Neutrophil (primary cell): ENCODE data around the gene FES.
A peak's percentile ranks its signal among the peaks of the same experiment; 100 is the strongest.

Source experiments
- H3K27ac ChIP-seq: fragments of 200-600 bp; sonication (generic); 2 replicates; pipeline ENCODE4 v1.5.1; 2016; ENCODE audit warnings: mild to moderate bottlenecking, moderate library complexity
- H3K27me3 ChIP-seq: fragments of 200-600 bp; sonication (generic); 2 replicates; pipeline ENCODE4 v1.6.0; 2016; ENCODE audit warnings: mild to moderate bottlenecking
- H3K36me3 ChIP-seq: fragments of 200-600 bp; sonication (generic); 2 replicates; pipeline ENCODE4 v1.5.1; 2017
- H3K4me1 ChIP-seq, 2 experiments: fragments of 200-600 bp in 1 of 2; sonication (generic) in 1 of 2; 1 replicate in 1 of 2; 2 replicates in 1 of 2; pipeline versions ENCODE4 v1.5.1 to v1.6.1; 2013 to 2016; ENCODE audit warnings: low read depth in 1 of 2, low read length in 1 of 2, mild to moderate bottlenecking in 1 of 2, moderate library complexity in 1 of 2; ENCODE audit not compliant: control insufficient read depth in 1 of 2, insufficient read depth in 1 of 2
- H3K4me3 ChIP-seq, 2 experiments: fragments of 200-600 bp in 1 of 2; sonication (generic) in 1 of 2; 1 replicate in 1 of 2; 2 replicates in 1 of 2; pipeline ENCODE4 v1.5.1; 2013 to 2016; ENCODE audit warnings: low read depth in 1 of 2, low read length in 1 of 2, mild to moderate bottlenecking in 1 of 2, moderate library complexity in 1 of 2
- H3K9me3 ChIP-seq: fragments of 200-600 bp; sonication (generic); 2 replicates; pipeline ENCODE4 v1.5.1; 2016
- TF ChIP-seq, protein P1 (sequence below): fragments of 200-600 bp; sonication (generic); IDR thresholded peaks from 2 replicates; pipeline ENCODE4 v1.5.1; 2016; ENCODE audit warnings: antibody characterized with exemption

FES gene

GRCh38 chr15:90866800-90867199 lies 17.5 kb upstream of the FES start:
- H3K27me3 ChIP-seq = no peaks in the 10 kb centered on the region
- no peaks in the 10 kb centered on the region for H3K9me3 ChIP-seq
- no peaks in the 10 kb centered on the region for H3K36me3 ChIP-seq
- no peak overlapping the region for H3K4me3 ChIP-seq
- peaks cover 51 to 63% of the 10 kb centered on the region in 2 experiments for H3K4me1 ChIP-seq
- TF ChIP-seq, protein P1, sequence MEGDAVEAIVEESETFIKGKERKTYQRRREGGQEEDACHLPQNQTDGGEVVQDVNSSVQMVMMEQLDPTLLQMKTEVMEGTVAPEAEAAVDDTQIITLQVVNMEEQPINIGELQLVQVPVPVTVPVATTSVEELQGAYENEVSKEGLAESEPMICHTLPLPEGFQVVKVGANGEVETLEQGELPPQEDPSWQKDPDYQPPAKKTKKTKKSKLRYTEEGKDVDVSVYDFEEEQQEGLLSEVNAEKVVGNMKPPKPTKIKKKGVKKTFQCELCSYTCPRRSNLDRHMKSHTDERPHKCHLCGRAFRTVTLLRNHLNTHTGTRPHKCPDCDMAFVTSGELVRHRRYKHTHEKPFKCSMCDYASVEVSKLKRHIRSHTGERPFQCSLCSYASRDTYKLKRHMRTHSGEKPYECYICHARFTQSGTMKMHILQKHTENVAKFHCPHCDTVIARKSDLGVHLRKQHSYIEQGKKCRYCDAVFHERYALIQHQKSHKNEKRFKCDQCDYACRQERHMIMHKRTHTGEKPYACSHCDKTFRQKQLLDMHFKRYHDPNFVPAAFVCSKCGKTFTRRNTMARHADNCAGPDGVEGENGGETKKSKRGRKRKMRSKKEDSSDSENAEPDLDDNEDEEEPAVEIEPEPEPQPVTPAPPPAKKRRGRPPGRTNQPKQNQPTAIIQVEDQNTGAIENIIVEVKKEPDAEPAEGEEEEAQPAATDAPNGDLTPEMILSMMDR = no peak
- H3K27ac ChIP-seq = peak overlapping the region; percentile 23

- Histone ChIP-seq H3K27me3 (no peaks in the 10 kb centered on the region), H3K27ac (peak within 1 kb of the TSS; percentile 93), H3K4me3 (peak within 1 kb of the TSS in 1 of 2 experiments; percentile 90), H3K36me3 (no peaks in the 10 kb centered on the region), H3K9me3 (no peaks in the 10 kb centered on the region), H3K4me1 (peaks cover 47 to 59% of the 10 kb centered on the region in 2 experiments)
- TF ChIP-seq, protein P1 = no peak
Measured at GRCh38 chr15:90868261-90868689, 16.0 kb upstream of the FES start, which contains the start of gene FURIN. TSS of gene FURIN (plus strand) at chr15:90868588. CDS start at chr15:90875741, 7,153 bp downstream.

- TF ChIP-seq, protein P1 = no peak
Measured at GRCh38 chr15:90869140-90869541, 15.2 kb upstream of the FES start.

DNA sequence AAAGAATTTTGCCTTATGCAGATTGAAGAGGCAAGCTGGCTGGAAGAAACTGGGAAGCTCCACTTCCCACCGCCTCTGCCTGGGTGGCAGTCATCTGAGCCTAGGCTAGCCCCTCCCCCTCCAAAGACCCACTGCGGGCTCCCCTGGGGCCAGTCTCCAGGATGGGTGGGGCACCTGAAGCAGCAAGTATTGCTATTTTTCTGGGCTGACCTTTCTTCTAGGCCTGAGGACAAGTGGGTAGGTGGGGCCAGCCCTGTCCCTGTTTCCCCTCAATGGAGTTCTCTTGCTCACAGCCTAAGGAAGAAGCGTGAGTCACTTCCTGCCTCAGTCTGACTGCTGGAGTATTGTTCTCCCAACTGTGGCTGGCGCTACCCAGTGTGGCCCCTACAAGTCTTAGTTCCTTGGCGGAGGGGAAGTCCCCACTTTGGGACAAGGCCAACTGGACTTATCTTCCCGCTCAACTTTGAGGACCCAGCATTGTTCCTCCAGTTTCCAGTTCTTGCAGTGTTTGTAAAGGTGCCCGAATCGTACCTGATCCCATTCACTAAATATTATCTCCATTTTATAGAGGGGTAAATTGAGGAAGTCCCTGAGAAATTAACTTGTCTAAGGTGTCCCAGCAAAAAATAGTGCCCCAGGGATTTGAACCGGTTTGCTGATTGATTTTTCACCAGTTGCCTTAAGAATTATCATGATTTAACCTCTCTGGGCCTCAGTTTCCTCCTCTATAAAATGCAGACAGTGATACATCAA lies 14.5 kb upstream of the FES start:
- TF ChIP-seq, protein P1 = no peak
- Histone ChIP-seq H3K9me3 (no peaks in the 10 kb centered on the region), H3K36me3 (no peaks in the 10 kb centered on the region), H3K27me3 (no peaks in the 10 kb centered on the region), H3K4me1 (peaks cover 46 to 58% of the 10 kb centered on the region in 2 experiments), H3K27ac (peak overlapping the region; percentile 93), H3K4me3 (peak overlapping the region; percentile 78 to 90)

More at GRCh38 chr15:90869140-90869541, 15.2 kb upstream of the FES start:
- Histone ChIP-seq H3K36me3 (no peaks in the 10 kb centered on the region), H3K4me3 (peak overlapping the region in 1 of 2 experiments; percentile 90), H3K4me1 (peaks cover 47 to 59% of the 10 kb centered on the region in 2 experiments), H3K27ac (peak overlapping the region; percentile 93), H3K9me3 (no peaks in the 10 kb centered on the region), H3K27me3 (no peaks in the 10 kb centered on the region)

DNA sequence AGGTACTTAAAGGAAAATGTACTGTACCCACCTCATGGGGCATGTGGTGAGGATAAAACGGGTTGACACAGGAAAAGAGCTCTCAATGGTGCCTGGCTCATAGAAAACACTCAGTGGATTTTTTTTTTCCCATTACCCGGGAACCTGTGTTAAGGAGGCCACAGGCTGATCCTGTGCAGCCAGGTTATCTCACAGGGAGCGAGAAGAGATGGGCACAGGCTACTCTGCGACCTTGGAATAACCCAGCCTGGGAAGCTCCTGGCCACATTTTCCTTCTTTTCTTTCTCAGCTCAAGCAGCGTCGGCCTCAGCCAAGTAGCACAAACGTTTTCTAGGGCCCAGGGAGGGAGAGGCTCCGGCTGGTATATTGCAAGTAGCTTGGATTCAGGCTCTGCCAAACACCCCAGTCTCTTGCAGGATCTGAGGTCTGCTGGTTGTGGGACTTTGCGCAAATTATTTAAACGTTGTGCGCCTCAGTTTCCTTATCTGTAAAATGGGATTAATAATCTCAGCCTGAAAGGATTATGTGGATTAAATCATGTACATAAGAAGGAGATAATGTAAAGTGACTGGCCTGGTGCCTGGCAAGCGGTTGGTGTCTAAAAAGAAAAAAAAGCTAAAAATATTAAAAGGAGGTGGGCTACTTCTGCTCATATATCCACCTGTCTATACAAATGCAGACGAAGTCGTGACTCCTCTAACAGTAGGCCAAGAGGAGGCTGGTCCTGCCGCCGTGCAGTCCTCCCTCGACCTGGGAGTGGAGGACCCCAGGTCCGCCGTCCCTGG lies 13.8 kb upstream of the FES start:
- Histone ChIP-seq H3K36me3 (peaks cover 5% of the 10 kb centered on the region), H3K27ac (peak overlapping the region; percentile 93), H3K27me3 (no peaks in the 10 kb centered on the region), H3K9me3 (no peaks in the 10 kb centered on the region), H3K4me3 (peak overlapping the region; percentile 78 to 90), H3K4me1 (peaks cover 46 to 58% of the 10 kb centered on the region in 2 experiments)
- TF ChIP-seq, protein P1 = no peak
